Esophagus squamous epithelium (tissue), 5 donors: Measurements from ENCODE around the gene LFNG. TPM values are rescaled to one million over a fixed set of nuclear protein-coding genes. Genes with fewer than 3 reads are reported as not detected.
A peak's percentile ranks its signal among the peaks of the same experiment; 100 is the strongest.

Experiments used
- DNase-seq: peaks from one replicate; lab custom pipeline; 2025; lab: John Stamatoyannopoulos, UW
- H3K27ac ChIP-seq, 4 donors: fragments of 200-600 bp; sonication (generic); one replicate each; pipeline ENCODE4 v1.5.1; 2016 to 2019; ENCODE audit warnings: mild to moderate bottlenecking in 1 of 4
- H3K27me3 ChIP-seq, 4 donors: fragments of 200-600 bp; sonication (generic); 1 replicate in 3 of 4; 2 replicates in 1 of 4; pipeline versions ENCODE4 v1.5.1 to v1.6.0; 2017 to 2021; ENCODE audit warnings: antibody characterized with exemption in 1 of 4
- H3K36me3 ChIP-seq, 3 donors: fragments of 200-600 bp; sonication (generic); one replicate each; pipeline ENCODE4 v1.5.1; 2016 to 2019
- H3K4me1 ChIP-seq, 3 donors: fragments of 200-600 bp; sonication (generic); one replicate each; pipeline ENCODE4 v1.5.1; 2017 to 2019
- H3K4me3 ChIP-seq, 4 donors: fragments of 200-600 bp; sonication (generic); 1 replicate in 3 of 4; 2 replicates in 1 of 4; pipeline ENCODE4 v1.5.1; 2016 to 2019; ENCODE audit warnings: mild to moderate bottlenecking in 2 of 4, moderate library complexity in 1 of 4
- H3K9me3 ChIP-seq, 3 donors: fragments of 200-600 bp; sonication (generic); one replicate each; pipeline ENCODE4 v1.5.1; 2016 to 2019
- POLR2A ChIP-seq, 4 donors: fragments of 450-650 bp; IDR thresholded peaks; one replicate each; pipeline ENCODE4 v1.6.1; 2017; ENCODE audit warnings: antibody characterized with exemption in 4 of 4, mild to moderate bottlenecking in 4 of 4, moderate library complexity in 3 of 4
- WGBS, 2 donors: methylation state at CpG; one replicate each; pipeline ENCODE4 v1.1.5; 2018; 5-methylcytosine and 5-hydroxymethylcytosine counted together
- intact Hi-C: fragments of 100-400 bp; cut with DNase I; formaldehyde crosslinking; loops from one replicate; pipeline ENCODE4 v1.15.0; 2022
- total RNA-seq, 4 donors: library from RNA; depleted of rRNA; stranded (reverse); fragments of >200 nt; gene quantifications; one replicate each; pipeline ENCODE4 v1.1.0, GENCODE V29; 2016
- TF ChIP-seq, protein P1 (sequence below), 6 experiments: fragments of 450-650 bp in 4 of 6; fragments of 200-600 bp in 2 of 6; sonication (generic) in 2 of 6; IDR thresholded peaks; one replicate each; pipeline ENCODE4 v1.5.1; 2016 to 2019; ENCODE audit warnings: antibody characterized with exemption in 6 of 6, mild to moderate bottlenecking in 4 of 6, moderate library complexity in 4 of 6
- donor health status: DM: yes; HTN: yes; CAD: no.

Gene LFNG
- total RNA-seq, 4 donors from 2014 or later: 6.1 to 17.2 (median 11.9) TPM

DNA sequence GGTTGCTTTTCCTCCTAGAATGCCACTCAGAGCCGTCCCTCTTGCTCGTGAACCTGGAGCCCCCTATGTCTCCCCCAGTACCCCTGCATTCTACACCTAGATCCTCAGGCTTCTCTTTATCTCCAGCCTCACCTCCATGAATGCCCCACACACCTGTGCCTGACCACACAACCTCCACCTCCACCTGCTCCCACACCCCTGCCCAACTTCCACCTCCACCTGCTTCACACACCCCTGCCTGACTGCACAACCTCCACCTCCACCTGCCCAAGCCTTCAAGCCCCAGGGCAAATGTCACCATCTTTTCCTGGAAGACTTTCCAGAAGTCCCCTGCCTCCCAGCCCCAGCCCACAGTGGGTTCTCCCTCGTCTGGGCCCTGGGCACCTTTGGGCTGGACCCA lies 6.9 kb upstream of the LFNG start:
- H3K4me3 ChIP-seq: no peak overlapping the region
- H3K27me3 ChIP-seq: peaks cover 0 to 80% (median 0%) of the 10 kb centered on the region in 4 donors
- peak overlapping the region in 2 of 4 donors; percentile 64 to 86 for H3K27ac ChIP-seq
- TF ChIP-seq, protein P1, sequence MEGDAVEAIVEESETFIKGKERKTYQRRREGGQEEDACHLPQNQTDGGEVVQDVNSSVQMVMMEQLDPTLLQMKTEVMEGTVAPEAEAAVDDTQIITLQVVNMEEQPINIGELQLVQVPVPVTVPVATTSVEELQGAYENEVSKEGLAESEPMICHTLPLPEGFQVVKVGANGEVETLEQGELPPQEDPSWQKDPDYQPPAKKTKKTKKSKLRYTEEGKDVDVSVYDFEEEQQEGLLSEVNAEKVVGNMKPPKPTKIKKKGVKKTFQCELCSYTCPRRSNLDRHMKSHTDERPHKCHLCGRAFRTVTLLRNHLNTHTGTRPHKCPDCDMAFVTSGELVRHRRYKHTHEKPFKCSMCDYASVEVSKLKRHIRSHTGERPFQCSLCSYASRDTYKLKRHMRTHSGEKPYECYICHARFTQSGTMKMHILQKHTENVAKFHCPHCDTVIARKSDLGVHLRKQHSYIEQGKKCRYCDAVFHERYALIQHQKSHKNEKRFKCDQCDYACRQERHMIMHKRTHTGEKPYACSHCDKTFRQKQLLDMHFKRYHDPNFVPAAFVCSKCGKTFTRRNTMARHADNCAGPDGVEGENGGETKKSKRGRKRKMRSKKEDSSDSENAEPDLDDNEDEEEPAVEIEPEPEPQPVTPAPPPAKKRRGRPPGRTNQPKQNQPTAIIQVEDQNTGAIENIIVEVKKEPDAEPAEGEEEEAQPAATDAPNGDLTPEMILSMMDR (IDR thresholded peaks at IDR 0.05): no peak
- H3K9me3 ChIP-seq: no peaks in the 10 kb centered on the region
- intact Hi-C loops: no loop called here
- no peak for DNase-seq
- WGBS, 2 donors: 75 to 86% methylated on average over 3 of the region's 3 CpGs
- H3K36me3 ChIP-seq: no peaks in the 10 kb centered on the region
- H3K4me1 ChIP-seq: peaks cover 40 to 52% (median 48%) of the 10 kb centered on the region in 3 donors

DNA sequence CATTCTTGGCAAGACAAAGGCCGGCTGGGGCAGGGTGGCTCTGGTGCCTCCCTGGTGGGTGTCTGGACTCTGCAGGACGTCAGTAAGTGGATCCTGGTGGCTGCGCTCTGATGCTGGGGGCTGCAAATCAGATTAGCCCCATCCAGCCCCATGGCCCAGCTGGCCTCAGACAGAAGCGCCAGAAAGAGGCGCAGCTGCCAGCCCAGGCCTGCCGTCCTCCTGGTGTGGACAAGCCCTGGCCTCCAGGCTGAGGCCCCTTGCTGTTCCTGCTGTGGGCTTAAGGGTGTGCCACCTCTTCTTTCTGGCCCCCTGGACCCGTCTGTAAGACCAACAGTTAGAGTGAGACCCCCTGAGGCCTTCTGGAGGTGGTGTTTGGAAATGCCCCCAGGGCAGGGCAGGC lies 5.9 kb upstream of the LFNG start:
- intact Hi-C loops: no loop called here

DNA sequence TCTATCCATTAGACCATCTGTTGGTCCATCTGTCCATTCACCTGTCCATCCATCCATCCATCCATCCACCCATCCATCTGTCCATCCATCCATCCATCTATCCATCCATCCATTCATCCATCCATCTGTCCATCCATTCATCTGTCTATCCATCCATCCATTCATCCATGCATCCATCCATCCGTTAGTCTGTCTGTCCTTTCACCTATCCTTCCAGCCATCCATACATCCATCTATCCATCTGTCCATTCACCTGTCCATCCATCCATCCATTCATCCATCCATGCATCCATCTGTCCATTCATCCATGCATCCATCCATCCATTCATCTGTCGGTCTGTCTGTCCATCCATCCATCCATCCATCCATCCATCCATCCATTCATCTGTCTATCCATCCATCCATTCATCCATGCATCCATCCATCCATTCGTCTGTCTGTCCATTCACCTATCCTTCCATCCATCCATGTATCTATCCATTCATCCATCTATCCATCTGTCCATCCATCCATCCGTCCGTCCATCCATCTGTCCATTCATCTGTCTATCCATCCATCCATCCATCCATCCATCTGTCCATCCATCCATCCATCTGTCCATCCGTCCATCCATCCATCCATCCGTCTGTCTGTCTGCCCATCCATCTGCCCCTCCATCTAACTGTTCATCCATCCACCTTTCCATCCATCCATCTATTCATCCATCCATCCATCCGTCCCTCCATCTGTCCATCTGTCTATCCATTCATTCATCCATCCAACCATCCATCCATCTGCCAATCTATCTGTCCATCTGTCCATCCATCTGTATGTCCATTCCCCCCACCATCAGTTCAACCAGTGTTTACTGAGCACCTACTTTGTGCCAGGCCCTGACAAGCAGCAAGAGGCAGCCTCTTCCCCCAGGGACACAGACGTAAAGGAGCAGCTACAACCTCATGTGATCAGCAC lies 4.8 kb upstream of the LFNG start:
- H3K4me1 ChIP-seq: peaks cover 33 to 49% (median 35%) of the 10 kb centered on the region in 3 donors
- TF ChIP-seq, protein P1 (IDR thresholded peaks at IDR 0.05): no peak
- no peak for TF ChIP-seq POLR2A (IDR thresholded peaks at IDR 0.05)
- intact Hi-C loops: no loop called here
- 77 to 83% methylated on average over 8 of the region's 9 CpGs for WGBS, 2 donors
- H3K4me3 ChIP-seq: no peak overlapping the region
- H3K27me3 ChIP-seq: peaks cover 0 to 78% (median 2%) of the 10 kb centered on the region in 4 donors
- no peak for DNase-seq
- H3K9me3 ChIP-seq: no peaks in the 10 kb centered on the region
- no peaks in the 10 kb centered on the region for H3K36me3 ChIP-seq
- no peak overlapping the region for H3K27ac ChIP-seq

More for the DNA sequence above, 5.9 kb upstream of the LFNG start:
- TF ChIP-seq POLR2A (IDR thresholded peaks at IDR 0.05): no peak
- TF ChIP-seq, protein P1 (IDR thresholded peaks at IDR 0.05): no peak
- 88% methylated on average over 4 of the region's 7 CpGs; no CpG with 5 or more reads in 1 of the 2 donors for WGBS, 2 donors
- Histone ChIP-seq H3K27me3 (peaks cover 0 to 80% (median under 1%) of the 10 kb centered on the region in 4 donors), H3K4me3 (no peak overlapping the region), H3K36me3 (no peaks in the 10 kb centered on the region), H3K9me3 (no peaks in the 10 kb centered on the region), H3K4me1 (peaks cover 39 to 51% (median 43%) of the 10 kb centered on the region in 3 donors), H3K27ac (no peak overlapping the region)
- no peak for DNase-seq

DNA sequence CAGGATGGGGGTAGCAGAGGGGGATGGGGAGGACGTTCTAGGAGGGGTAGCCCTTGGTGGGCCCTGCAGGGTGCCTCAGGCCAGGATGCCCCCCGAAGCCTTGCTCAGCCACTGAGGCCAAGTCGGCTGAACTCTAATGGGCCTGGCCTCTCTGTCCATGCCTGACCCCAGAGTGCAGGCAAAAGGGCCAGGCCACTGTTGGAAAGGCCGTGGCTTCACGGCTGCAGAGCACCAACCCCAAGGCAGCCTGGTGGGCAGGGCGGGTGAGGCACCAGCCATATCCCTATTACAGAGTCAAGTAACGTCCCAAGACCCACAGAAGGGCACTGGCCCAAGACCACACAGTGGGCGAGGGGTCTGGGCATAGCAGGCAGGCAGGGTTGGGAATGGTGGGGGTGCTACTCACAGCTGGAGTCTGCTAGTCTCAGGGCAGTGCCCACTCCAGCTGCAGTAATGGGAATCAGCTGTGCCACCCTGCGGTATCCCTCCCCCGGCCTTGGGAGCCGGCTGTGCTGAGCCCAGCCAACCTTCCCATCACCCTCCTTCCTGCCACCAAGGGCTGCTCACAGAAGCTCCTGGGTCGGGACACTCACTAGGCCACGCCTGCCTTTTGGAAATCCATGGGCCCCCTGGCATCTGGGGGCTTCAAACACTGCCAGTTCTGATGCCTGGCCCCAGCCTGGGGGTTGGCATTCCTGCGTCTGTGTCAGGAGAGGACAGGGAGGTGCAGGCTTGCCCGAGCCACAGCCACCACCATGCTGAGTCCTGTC lies 4.0 kb upstream of the LFNG start:
- H3K36me3 ChIP-seq: no peaks in the 10 kb centered on the region
- peaks cover 0 to 77% (median 2%) of the 10 kb centered on the region in 4 donors for H3K27me3 ChIP-seq
- H3K4me3 ChIP-seq: no peak overlapping the region
- intact Hi-C loops: no loop called here
- 100% methylated on average over 1 to 3 of the region's 15 CpGs for WGBS, 2 donors
- H3K9me3 ChIP-seq: no peaks in the 10 kb centered on the region
- DNase-seq: no peak
- TF ChIP-seq, protein P1 (IDR thresholded peaks at IDR 0.05): no peak
- peaks cover 28 to 48% (median 38%) of the 10 kb centered on the region in 3 donors for H3K4me1 ChIP-seq
- H3K27ac ChIP-seq: no peak overlapping the region
